ENCODE measurements around the gene RABGAP1L.
"Not testable (repeated sequence)": the region's sequence is repeated elsewhere in the genome, so short reads cannot be mapped to it uniquely, and the experiment has no call there.

RABGAP1L gene

DNA sequence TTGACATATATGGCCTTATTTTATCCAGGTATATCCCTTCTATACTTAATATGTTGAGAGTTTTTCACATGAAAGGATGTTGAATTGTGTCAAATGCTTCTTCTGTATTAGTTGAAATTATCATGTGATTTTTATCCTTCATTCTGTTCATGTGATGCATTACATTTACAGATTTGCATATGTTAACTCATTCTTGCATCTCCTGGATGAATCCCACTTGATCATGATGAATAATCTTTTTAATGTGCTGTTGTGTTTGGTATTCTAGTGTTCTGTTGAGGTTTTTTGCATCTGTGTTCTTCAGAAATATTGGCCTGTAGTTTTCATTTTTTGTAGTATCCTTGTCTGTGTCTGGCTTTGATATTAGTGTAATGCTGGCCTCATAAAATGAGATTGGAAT lies 150.2 kb downstream of the RABGAP1L start:
- DNase-seq, result no peak

DNA sequence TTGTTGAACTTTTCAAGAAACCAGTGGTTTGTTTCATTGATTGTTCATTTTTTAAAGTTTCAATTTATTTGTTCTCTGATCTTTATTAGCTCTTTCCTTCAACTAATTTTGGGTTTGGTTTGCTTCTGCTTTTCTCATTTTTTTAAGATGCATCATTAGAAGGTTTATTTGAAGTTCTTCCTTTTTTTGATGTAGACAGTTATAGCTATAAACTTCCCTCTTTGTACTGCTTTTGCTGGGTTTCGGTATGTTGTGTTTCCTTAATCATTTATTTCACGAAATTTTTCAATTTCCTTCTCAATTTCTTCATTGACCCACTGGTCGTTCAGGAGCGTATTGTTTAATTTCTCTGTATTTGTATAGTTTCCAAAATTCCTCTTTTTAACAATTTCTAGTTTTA lies 155.1 kb downstream of the RABGAP1L start:
- DNase-seq, result no peak

DNA sequence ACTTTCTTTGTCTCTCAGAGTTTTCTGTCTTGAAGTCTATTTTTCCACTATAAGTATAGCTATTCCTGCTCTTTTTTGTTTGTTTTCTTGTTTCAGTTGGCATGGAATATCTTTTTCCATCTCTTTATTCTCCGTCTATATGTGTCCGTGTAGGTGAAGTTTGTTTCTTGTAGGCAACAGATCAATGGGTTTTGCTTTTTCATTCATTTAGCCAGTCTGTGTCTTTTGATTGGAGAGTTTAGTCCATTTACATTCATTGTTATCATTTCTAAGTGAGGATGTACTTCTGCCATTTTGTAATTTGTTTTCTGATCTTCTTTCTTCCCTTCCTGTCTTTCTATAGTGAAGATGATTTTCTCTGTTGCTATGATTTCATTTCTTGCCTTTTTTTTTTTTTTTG lies 155.9 kb downstream of the RABGAP1L start:
- DNase-seq, result no peak

DNA sequence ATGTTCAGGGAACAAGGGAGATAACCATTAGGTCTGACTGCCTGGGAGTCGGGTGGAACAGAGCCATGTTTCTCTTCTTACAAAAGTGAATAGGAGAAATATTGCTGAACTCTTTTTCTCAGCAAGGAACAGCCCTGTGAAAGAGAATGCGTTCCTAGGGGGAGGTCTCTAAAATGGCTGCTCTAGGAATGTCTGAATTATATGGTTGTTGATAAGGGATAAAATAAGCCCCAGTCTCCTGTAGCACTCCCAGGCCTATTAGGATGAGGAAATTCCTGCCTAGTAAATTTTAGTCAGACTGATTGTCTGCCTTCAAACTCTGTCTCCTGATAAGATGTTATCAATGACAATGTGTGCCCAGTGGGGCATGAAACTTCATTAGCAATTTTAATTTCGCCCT lies 161.6 kb downstream of the RABGAP1L start:
- DNase-seq, result not testable (repeated sequence)

DNA sequence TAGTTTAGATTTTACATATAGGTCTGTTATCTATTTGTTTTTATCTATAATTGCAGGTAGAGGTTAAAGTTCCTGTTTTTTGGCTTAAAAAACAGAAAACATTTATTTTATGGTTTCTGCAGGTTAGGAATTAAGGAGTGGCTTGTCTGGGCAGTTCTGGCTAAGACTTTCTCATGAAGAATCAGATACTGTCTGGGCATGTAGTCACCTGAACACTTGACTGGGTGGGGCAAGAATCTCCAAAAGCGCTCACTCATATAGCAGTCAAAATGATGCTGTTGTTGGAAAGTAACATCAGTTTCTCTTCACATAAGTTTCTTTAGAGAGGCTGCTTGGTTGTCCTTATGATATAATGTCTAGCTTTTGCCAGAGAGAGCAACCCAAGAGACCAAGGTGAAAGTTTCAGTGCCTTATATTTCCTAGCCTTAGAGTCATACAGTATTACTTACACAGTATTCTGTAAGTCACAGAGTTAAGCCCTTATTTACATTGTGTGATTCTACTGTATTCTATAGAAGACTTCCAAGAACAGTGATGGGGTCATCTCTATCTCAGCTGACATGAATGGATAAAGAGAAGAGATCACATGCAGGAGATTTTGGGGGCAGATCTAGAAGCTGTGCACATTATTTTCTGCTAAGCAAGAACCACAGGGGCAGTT lies 163.0 kb downstream of the RABGAP1L start:
- no peak for DNase-seq

DNA sequence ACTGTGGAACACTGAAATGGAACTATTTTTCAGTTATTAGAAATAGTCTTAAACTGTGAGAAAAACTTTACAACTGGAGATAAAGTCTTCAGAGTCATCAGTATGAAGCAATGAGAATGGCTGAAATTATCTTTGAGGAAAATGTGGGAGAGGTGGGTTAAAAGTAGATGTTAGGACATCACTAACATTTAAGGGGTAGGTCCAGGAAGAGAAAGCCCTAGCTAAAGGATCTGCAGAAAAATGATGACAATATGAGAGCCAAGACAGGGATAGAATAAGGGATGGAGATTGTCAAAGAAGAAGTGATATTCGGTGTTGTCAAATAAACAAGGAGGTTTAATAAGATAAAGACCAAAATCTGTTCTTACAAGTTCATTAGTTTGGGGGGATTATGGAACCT lies 165.2 kb downstream of the RABGAP1L start:
- DNase-seq, result no peak

DNA sequence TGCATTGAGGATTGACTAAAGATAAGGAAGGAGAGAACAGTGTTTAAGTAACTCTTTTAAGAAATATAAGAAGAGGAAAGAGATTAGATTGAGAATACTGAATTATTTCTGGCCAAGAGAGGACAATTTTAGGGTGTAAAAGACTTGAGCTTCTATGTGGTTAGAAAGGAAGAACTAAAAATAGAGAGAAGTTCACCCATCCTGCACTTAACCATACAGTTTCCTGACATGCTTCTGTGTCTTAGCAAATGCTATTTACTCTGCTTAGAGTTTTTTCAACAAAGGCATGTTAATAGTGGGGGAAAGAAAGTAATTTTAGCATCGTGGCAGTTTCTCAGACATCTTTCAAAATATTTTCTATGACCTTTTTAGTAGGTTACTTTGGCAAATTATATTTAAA lies 165.6 kb downstream of the RABGAP1L start:
- DNase-seq, result no peak

DNA sequence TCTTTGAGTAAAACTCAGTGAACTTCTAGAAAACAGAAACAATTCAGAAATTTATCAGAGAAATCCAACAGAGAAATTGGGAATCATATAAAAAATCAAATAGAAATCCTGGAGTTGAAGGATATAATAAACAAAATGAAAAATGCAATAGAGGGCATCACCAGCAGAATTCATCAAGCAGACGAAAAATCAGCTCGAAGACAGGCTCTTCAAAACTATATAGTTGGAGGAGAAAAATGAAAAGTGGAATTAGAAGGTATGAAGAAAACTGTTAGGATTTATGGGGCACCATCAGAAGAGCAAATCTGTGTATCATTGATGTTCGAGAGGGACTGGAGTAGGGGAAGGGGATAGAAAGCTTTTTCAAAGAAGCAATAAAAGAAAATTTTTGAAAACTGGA lies 167.0 kb downstream of the RABGAP1L start:
- no peak for DNase-seq

DNA sequence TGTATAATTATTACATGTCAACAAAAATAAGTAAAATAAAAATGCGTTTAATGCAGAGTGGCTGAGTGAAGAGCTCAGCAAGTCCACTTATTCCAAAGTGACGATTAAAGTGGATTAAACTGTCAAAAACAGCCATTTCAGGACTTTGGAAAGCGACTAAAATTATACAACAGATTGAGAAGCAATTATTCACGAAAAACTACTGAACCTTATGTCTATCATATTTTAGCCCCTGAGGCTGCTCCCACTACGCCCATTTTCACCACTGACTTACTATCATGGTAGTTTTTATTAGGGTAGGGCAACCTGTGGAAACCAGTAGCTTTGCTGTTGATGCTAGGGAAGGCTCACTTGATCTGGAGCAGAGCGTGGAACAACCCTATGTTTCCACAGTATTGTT lies 174.1 kb downstream of the RABGAP1L start:
- DNase-seq, result no peak

DNA sequence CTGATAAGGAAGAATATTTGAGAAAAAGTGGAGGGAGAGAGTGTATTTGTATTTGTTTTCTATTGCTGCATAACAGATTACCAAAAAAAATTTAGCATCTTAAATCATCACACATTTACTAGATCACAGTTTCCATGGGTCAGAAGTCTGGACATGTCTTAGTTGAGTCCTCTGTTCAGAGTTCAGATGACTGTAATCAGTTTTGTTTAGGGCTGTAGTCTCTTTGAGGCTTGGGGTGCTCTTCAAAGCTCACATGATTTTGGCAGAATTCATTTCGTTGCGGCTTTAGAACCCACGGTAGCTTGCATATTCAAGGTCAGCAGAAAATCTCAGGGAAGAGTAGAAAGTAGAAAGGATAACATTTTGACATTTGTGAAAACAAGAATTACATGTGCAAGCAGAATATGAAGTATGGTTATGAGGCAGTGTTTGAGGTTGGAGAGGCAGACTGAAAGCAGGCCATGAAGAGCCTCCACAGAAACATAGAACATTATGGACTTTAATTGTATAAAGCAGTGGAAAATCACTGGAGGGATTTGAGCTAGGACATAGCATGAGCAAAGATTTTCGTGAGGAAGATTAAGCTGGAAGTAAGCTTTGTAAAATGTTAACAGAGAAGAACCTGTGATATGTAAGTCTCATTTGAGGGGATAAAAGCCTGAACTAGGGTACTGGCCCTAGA lies 177.8 kb downstream of the RABGAP1L start:
- no peak for DNase-seq

DNA sequence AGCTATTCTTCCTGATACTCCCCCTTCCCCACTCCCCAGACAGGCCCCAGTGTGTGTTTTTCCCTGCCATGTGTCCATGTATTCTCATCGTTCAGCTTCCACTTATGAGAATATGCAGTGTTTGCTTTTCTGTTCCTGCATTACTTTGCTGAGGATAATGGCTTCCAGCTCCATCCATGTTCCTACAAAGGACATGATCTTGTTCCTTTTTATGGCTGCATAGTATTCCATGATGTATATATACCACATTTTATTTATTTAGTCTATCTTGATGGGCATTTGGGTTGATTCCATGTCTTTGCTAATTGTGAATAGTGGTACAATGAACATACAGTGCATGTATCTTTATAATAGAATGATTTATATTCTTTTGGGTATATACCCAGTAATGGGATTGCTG lies 181.1 kb downstream of the RABGAP1L start:
- DNase-seq, result not testable (repeated sequence)

DNA sequence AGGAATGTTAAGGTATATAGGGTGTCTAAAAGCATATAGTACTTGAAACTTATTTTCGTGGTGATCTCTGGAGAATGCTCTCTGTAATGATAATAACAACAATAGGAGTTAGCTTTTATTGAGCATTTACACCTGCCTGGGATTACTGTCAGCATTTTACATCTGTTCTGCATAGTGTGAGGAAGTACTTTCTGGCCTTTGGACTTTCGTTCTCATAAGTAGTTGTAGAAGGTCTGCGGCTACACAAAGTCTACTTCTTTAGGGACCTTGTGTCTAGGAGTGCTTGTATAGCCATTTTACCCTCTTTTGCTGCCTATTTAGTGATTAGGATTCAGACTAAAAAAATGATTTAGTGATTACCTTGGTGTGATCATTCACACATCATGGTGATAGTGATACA lies 184.8 kb downstream of the RABGAP1L start:
- DNase-seq, result no peak

DNA sequence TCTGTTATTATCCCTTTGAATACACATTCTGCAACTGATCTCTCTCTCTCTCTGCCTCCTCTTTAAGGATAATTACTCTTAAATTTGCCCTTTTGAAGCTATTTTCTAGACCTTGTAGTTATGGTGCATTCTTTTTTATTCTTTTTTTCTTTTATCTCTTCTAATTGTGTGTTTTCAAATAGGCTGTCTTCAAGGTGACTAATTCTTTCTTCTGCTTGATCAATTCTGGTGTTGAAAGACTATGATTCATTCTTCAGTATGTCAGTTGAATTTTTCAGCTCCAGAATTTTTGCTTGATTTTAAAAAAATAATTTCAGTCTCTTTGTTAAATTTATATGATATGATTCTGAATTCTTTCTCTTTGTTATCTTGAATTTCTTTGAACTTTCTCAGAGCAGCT lies 192.8 kb downstream of the RABGAP1L start:
- no peak for DNase-seq

DNA sequence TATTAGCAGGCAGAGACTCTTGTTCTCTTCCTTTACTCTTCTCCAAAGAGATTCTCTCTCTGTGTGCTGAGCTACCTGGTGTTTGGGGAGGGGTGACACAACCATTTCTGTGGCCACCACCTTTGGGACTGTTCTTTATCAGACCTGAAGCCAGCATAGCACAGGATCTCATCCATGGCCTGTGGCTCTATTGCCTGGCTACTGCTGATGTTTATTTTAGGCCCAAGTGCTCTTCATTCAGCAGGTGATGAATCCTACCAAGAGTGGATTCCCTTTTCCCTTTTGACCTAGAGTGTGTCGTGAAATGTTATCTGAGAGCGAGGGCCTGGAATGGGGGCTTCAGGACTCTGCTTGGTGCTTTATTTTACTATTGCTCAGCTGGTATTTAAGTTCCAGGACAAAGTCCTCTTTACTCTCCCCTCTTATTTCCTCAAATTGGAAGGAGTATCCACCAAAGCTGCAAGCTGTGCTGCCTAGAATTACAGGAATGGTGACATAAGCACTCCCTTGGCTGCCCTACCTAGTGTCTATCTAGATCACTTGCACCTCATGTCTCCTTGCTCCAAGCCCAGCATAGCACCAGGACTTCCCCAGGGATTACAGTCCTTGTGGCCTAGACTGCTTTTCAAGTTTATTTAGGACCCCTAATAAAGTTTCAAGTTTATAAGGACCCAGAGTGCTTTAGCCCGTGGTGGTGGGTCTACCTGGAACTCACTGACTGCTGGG lies 193.7 kb downstream of the RABGAP1L start:
- no peak for DNase-seq

DNA sequence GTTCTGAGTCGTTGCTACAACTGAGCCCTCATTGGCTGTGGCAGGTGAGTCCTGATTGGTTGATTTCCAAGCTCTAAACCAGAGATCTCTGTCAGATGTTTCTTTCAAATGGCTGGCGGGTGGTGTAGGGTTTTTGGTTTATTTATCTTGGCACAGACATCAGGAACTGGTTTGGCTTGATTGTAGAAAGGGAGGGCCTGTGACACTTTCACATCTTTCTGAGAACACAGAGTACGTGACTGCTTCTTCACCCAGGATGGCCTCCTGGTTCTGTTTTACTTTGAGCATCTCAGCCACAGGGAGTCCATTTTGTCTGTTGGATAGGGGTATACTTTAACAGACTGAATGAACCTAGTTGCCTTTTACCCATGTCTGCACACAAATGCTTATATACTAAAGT lies 199.0 kb downstream of the RABGAP1L start:
- no peak for DNase-seq

DNA sequence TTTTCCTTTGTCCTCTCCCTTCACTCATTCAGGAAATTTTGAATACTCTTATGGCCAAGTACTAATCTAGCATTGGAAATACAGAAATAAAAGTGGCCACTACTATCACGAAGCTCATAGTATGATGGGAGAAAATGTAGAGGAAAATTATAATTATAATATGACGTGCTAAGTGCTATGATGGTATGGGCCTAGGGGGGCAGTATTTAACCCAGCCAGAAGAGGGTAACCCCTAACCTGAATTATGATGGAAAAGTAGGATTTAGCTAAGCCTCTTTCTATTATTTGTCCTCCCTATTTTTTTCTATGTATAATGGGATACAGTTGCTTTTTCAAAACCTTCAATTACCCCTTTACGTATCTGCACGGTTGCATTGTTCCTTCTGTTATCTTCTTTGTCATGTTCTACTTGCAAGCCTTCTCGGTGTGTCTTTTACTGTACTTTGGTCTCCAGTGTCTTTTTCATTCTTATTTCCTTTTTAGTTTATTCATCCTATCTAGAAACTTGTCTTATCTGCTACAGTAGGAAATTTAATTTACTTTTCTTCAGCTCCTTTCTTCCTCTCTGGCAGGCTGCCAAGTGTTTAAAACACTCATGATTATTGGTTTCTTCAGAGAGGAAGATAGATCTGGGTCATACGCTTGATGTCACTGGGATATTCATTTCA lies 199.6 kb downstream of the RABGAP1L start:
- no peak for DNase-seq

DNA sequence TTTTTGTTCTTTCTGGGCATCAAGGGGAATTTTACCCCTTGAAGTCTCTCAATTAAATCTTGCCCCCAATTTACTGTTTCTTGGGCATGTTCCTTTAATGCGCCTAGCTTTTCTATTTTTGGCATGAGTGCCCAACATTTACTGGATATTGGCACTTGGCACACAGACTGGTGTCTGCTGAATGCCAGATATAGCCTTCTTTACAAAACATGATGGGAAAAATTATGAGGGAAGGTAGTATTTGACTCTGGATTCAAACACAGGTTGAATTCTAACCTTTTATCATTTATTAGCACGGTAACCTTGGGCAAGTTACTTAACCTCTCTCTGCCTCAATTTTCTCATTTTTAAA lies 200.1 kb downstream of the RABGAP1L start:
- no peak for DNase-seq

DNA sequence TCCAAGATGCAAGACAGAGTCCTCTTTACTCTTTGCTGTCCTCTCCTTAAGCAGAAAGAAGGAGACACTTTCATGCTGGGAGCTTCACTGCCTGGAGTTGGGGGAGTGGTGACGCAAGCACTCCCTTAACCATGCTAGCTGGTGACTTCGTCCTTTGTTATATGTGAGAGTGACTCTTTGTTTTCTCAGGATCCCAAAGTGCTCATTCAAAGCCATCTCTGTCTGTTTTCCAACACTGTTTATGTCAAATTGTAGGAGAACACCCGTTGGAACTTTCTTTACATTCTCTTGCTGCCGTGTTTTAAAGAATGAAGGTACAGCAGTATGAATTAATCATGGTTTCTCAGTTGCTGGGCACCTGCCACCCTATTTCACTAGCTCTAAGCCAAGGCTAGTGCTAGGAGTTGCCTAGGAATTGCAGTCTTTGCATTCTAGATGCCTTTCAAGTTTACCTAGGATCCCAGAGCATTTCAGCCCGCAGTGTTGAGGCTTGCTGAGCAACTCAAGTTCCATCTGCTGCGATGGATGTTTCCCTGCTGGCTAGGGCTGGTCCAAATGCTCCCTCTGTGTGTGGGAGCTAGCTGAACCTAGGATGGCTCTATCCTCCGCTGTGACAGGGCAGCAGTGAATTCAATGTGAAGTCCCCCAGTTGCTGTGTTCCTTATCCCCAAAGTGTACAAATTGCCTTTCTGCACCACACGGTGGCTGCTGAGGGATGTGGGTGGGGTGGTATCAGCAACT lies 205.8 kb downstream of the RABGAP1L start:
- no peak for DNase-seq

DNA sequence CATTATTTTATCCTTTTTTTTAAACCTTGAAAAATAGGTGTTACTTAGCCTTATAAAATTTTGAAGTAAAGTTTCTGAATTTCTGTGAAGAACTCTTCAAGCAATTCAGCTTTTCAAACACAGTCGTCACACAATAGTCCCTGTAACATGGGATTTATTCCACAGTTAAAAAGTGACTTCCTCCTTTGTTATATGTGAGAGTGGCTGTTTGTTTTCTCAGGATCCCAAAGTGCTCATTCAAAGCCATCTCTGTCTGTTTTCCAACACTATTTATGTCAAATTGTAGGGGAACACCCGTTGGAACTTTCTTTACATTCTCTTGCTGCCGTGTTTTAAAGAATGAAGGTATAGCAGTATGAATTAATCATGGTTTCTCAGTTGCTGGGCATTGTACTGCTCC lies 207.6 kb downstream of the RABGAP1L start:
- DNase-seq, result no peak

DNA sequence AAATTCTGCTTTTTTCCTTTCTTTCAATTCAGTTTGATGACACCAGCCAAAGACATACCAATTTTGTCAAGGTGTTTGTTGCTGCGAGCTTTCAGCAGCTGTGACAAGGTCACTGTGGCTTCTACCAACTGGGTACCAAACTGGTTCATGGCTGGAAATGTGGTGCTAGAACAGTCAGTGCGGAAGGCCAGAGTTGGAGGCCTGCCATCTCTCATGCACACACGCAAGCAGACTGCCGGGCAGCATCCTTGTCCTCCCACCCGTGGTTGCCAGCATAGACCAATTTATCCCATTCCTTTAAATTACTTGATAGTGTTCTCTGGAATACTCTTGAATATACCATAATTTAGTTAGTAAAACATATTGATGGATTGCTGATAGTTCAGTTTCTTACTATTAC lies 208.6 kb downstream of the RABGAP1L start:
- DNase-seq, result no peak

DNA sequence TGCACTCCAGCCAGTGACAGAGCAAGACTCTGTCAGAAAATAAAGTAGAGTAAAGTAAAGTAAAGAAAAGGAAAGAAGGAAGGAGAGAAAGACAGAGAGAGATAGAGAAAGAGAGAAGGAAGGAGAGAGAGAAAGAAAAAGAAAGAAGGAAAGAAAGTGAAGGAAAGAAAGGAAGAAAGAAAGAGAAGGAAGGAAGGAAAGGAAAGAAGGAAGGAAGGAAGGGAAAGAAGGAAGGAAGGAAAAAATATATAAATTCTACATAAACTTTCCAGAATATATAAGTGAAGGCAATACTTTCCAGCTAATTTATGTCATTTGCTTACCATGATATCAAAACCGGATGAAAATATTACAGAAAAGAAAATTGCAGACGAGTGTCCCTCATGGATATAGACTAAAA lies 216.7 kb downstream of the RABGAP1L start:
- DNase-seq, result no peak

DNA sequence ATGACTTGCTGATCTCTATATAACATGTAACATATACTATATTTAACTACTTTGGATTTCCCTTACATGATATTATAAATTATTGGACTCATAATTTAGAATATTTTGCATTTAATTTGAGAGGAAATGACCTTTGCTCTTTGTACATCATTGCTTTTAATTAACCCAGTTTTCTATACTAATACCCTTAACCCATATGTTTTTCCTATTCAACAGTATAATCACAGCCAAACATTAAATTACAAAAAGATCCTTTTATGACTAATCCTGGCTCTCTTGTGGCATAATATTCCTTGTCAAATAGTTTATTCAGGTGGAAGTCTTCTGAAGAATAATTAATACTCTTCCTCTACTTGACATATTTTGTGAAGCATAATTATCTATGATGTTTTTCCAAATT lies 232.4 kb downstream of the RABGAP1L start:
- no peak for DNase-seq

DNA sequence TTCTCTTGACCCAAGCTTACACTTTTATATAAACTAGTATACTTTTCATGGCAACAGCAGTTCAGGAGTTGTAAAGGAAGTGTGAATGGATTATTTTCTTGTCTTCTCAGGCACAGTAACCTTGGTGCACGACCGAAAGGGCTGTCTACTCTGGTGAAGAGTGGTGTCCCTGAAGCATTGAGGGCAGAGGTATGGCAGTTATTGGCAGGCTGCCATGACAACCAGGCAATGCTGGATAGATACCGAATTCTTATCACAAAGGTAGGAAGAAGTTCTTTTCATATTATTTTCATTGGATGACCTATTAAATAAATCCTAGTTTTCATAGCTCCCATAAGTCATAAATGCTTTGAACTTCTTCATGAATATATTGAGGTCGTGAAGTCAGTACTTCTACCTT lies 234.6 kb downstream of the RABGAP1L start:
- DNase-seq, result no peak

All from cortex of kidney (tissue), 1 donor.